Measurements from ENCODE around the gene FADS6.
"Not testable (repeated sequence)": the region's sequence is repeated elsewhere in the genome, so short reads cannot be mapped to it uniquely, and the experiment has no call there.

Gene FADS6

GRCh38 chr17:74870028-74870427 lies 23.4 kb downstream of the FADS6 start:
- DNase-seq (ENCODE audit: low read depth in 1 of 2, low spot score in 1 of 2) = not testable (repeated sequence)

- no peak for DNase-seq (ENCODE audit: low read depth in 1 of 2, low spot score in 1 of 2)
Observed at GRCh38 chr17:74868908-74869255, 24.6 kb downstream of the FADS6 start.

GRCh38 chr17:74868251-74868907 lies 25.1 kb downstream of the FADS6 start:
- DNase-seq (ENCODE audit: low read depth in 1 of 2, low spot score in 1 of 2) = no peak

GRCh38 chr17:74866198-74866835 lies 27.1 kb downstream of the FADS6 start:
- DNase-seq (ENCODE audit: low read depth in 1 of 2, low spot score in 1 of 2) = no peak

- DNase-seq (ENCODE audit: low read depth in 1 of 2, low spot score in 1 of 2) = no peak
Observed at GRCh38 chr17:74865504-74866197, 27.8 kb downstream of the FADS6 start.

GRCh38 chr17:74864866-74865395 lies 28.5 kb downstream of the FADS6 start:
- peak; percentile 54 to 65 for DNase-seq (ENCODE audit: low read depth in 1 of 2, low spot score in 1 of 2)

- no peak for DNase-seq (ENCODE audit: low read depth in 1 of 2, low spot score in 1 of 2)
Observed at GRCh38 chr17:74864297-74864865, 29.1 kb downstream of the FADS6 start.

GRCh38 chr17:74863420-74864296 lies 29.8 kb downstream of the FADS6 start:
- no peak for DNase-seq (ENCODE audit: low read depth in 1 of 2, low spot score in 1 of 2)

- no peak for DNase-seq (ENCODE audit: low read depth in 1 of 2, low spot score in 1 of 2)
Observed at GRCh38 chr17:74862919-74863318, 30.5 kb downstream of the FADS6 start.

GRCh38 chr17:74862108-74862901 lies 31.1 kb downstream of the FADS6 start:
- peak; percentile 46 to 65 for DNase-seq (ENCODE audit: low read depth in 1 of 2, low spot score in 1 of 2)

GRCh38 chr17:74861662-74862107 lies 31.7 kb downstream of the FADS6 start:
- no peak for DNase-seq (ENCODE audit: low read depth in 1 of 2, low spot score in 1 of 2)

GRCh38 chr17:74860872-74861661 lies 32.4 kb downstream of the FADS6 start:
- DNase-seq (ENCODE audit: low read depth in 1 of 2, low spot score in 1 of 2) = no peak

- DNase-seq (ENCODE audit: low read depth in 1 of 2, low spot score in 1 of 2) = no peak
Observed at GRCh38 chr17:74860229-74860871, 33.1 kb downstream of the FADS6 start.

- no peak for DNase-seq (ENCODE audit: low read depth in 1 of 2, low spot score in 1 of 2)
Observed at GRCh38 chr17:74859459-74860228, 33.8 kb downstream of the FADS6 start, which contains the start of gene GRIN2C. Gene GRIN2C, minus strand, starts transcription at chr17:74859885. Its CDS starts 4,793 bp downstream, at chr17:74855092.

- no peak for DNase-seq (ENCODE audit: low read depth in 1 of 2, low spot score in 1 of 2)
Observed at GRCh38 chr17:74858672-74859458, 34.6 kb downstream of the FADS6 start.

- DNase-seq (ENCODE audit: low read depth in 1 of 2, low spot score in 1 of 2) = no peak
Observed at GRCh38 chr17:74857191-74857590, 36.2 kb downstream of the FADS6 start.

GRCh38 chr17:74856112-74856511 lies 37.3 kb downstream of the FADS6 start:
- DNase-seq (ENCODE audit: low read depth in 1 of 2, low spot score in 1 of 2) = no peak

Measured in stimulated activated CD4-positive, alpha-beta T cell treated with anti-CD3 and anti-CD28 coated beads, Interleukin-15, amount 100 ng/mL, for 1 hour (primary cell).